AG09309 (cell line): Measurements from ENCODE around the gene CSHL1.

ENCODE experiments used
- DNase-seq: peaks from one replicate; pipeline ENCODE4 v3.0.0-alpha.2; 2010; ENCODE audit warnings: low read depth
- H3K4me3 ChIP-seq: 2 replicates; pipeline ENCODE4 v1.5.1; 2011; ENCODE audit warnings: mild to moderate bottlenecking, low read depth, low read length, moderate library complexity; ENCODE audit not compliant: control insufficient read depth
- CTCF ChIP-seq: IDR thresholded peaks from 2 replicates; pipeline ENCODE4 v1.5.1; 2011; ENCODE audit warnings: mild to moderate bottlenecking, low read depth, low read length, inconsistent platforms; ENCODE audit not compliant: insufficient read depth, control insufficient read depth; ENCODE audit errors: missing control alignments

Gene CSHL1

GRCh38 chr17:63940584-63940983, 29.5 kb upstream of the CSHL1 start:
- no peak for DNase-seq
- no peak for TF ChIP-seq CTCF
- no peak overlapping the region for H3K4me3 ChIP-seq

DNA sequence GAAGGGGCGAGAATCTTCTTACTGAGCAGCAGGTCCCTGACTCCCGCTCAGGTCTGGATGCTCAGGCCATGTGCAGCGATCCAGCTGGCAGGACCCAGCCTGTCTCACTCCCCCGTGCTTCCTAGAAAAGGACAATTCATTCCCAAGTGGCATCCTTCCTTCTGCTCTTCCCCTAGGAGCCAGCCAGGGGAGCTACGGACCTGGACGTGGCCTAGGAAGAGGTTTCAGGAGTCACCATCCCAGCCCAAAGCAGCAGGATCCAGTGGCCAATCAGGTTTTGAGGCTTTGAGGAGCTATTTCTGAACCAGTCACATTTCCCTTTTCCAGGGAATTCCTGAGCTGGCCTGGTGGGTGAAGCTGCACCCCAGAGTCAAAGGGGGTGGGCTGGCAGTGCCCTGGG, 28.8 kb upstream of the CSHL1 start:
- no peak overlapping the region for H3K4me3 ChIP-seq
- no peak for DNase-seq
- TF ChIP-seq CTCF: no peak

- DNase-seq: no peak
- no peak overlapping the region for H3K4me3 ChIP-seq
- TF ChIP-seq CTCF: no peak
These were observed 28.3 kb upstream of the CSHL1 start for GRCh38 chr17:63939401-63939800.

GRCh38 chr17:63937920-63938319, 26.9 kb upstream of the CSHL1 start:
- TF ChIP-seq CTCF: no peak
- DNase-seq: no peak
- no peak overlapping the region for H3K4me3 ChIP-seq

- no peak for DNase-seq
- no peak for TF ChIP-seq CTCF
- no peak overlapping the region for H3K4me3 ChIP-seq
These were observed 26.3 kb upstream of the CSHL1 start for GRCh38 chr17:63937319-63937718.

GRCh38 chr17:63934183-63935112, 23.4 kb upstream of the CSHL1 start:
- no peak for TF ChIP-seq CTCF
- DNase-seq: no peak
- no peak overlapping the region for H3K4me3 ChIP-seq

- DNase-seq: no peak
- TF ChIP-seq CTCF: no peak
- H3K4me3 ChIP-seq: no peak overlapping the region
These were observed 22.5 kb upstream of the CSHL1 start for GRCh38 chr17:63933598-63933997.
